HepG2 (cell line): Measurements from ENCODE around the gene SPATA21. TPM values are rescaled to one million over a fixed set of nuclear protein-coding genes. Genes with fewer than 3 reads are reported as not detected.

Source experiments
- AKAP8 ChIP-seq: sonication (generic); formaldehyde crosslinking; IDR thresholded peaks from 2 replicates; pipeline ENCODE4 v1.5.1; 2020; ENCODE audit warnings: mild to moderate bottlenecking, missing genetic modification reagents
- ARHGAP35 ChIP-seq: sonication (generic); formaldehyde crosslinking; IDR thresholded peaks from 2 replicates; pipeline ENCODE4 v1.9.0; 2022; ENCODE audit warnings: mild to moderate bottlenecking, inconsistent platforms, moderate library complexity, missing genetic modification reagents, borderline replicate concordance
- ARID2 ChIP-seq: sonication (generic); formaldehyde crosslinking; IDR thresholded peaks from 2 replicates; pipeline ENCODE4 v1.8.1; 2022; ENCODE audit warnings: mild to moderate bottlenecking, missing genetic modification reagents, borderline replicate concordance
- ATF7-NPFF ChIP-seq: sonication (generic); formaldehyde crosslinking; IDR thresholded peaks from 2 replicates; pipeline ENCODE4 v1.8.1; 2023; ENCODE audit warnings: mild to moderate bottlenecking, low read depth, missing genetic modification reagents, moderate library complexity
- MBNL3 ChIP-seq: fragments of 250-450 bp; sonication (Bioruptor Pico); conservative IDR thresholded peaks from 2 replicates; pipeline ENCODE4 v1.8.0; 2022; ENCODE audit warnings: mild to moderate bottlenecking, inconsistent platforms
- MED1 ChIP-seq: sonication (generic); formaldehyde crosslinking; IDR thresholded peaks from 2 replicates; pipeline ENCODE4 v1.4.0; 2020; ENCODE audit warnings: missing genetic modification reagents
- NCOA2 ChIP-seq: sonication (generic); formaldehyde crosslinking; IDR thresholded peaks from 2 replicates; pipeline ENCODE4 v1.8.0; 2022; ENCODE audit warnings: inconsistent platforms
- NR0B2 ChIP-seq: sonication (generic); formaldehyde crosslinking; IDR thresholded peaks from 2 replicates; pipeline ENCODE4 v1.4.0; 2020; ENCODE audit warnings: mild to moderate bottlenecking, missing genetic modification reagents
- PCBP2 ChIP-seq: fragments of 200-400 bp; formaldehyde crosslinking; optimal IDR thresholded peaks from 2 replicates; pipeline ENCODE3; 2018; ENCODE audit warnings: low read length, low read depth; ENCODE audit not compliant: poor library complexity, severe bottlenecking
- SOX13 ChIP-seq, 3 experiments: fragments of 450-650 bp in 1 of 3; sonication (generic) in 1 of 3; formaldehyde crosslinking in 1 of 3; IDR thresholded peaks in 2 of 3; conservative IDR thresholded peaks in 1 of 3; 2 replicates each; pipeline versions ENCODE4 v1.5.0 to v1.6.1; 2016 to 2020; ENCODE audit warnings: antibody characterized with exemption in 1 of 3, mild to moderate bottlenecking in 1 of 3, missing compliant biosample characterization in 1 of 3, missing genetic modification reagents in 1 of 3, moderate library complexity in 1 of 3
- ZNF331 ChIP-seq: sonication (generic); formaldehyde crosslinking; IDR thresholded peaks from 2 replicates; pipeline ENCODE4 v1.4.0; 2020; ENCODE audit warnings: missing genetic modification reagents
- ZNF644 ChIP-seq: IDR thresholded peaks from 2 replicates; pipeline ENCODE4 v1.6.1; 2016; ENCODE audit warnings: low read depth
- ZNF687 ChIP-seq: sonication (generic); formaldehyde crosslinking; IDR thresholded peaks from 2 replicates; pipeline ENCODE4 v1.5.1; 2020; ENCODE audit warnings: mild to moderate bottlenecking, missing genetic modification reagents, moderate library complexity
- ZNF775 ChIP-seq: sonication (generic); formaldehyde crosslinking; IDR thresholded peaks from 2 replicates; pipeline ENCODE4 v1.4.0; 2020; ENCODE audit warnings: missing genetic modification reagents, mild to moderate bottlenecking, moderate library complexity, borderline replicate concordance
- ZNF883 ChIP-seq: sonication (generic); formaldehyde crosslinking; IDR thresholded peaks from 2 replicates; pipeline ENCODE4 v1.5.1; 2020; ENCODE audit warnings: mild to moderate bottlenecking, missing genetic modification reagents; ENCODE audit errors: not compliant biosample characterization
- polyA plus RNA-seq, 8 experiments: library from polyadenylated mRNA; depleted of rRNA in 3 of 8; stranded (reverse) in 7 of 8; unstranded in 1 of 8; fragments of >200 nt; fragmentation: Illumina TruSeq in 4 of 8; extraction: Trizol in 4 of 8; gene quantifications; 2 replicates each; pipeline versions ENCODE4 v1.2.1 to v1.2.3, GENCODE V29; 2011 to 2016; ENCODE audit warnings: low read depth in 4 of 8, missing spikeins in 1 of 8, mixed read lengths in 1 of 8; ENCODE audit not compliant: insufficient read depth in 1 of 8
- total RNA-seq, 5 experiments: library from RNA; depleted of rRNA; stranded (reverse); fragments of >200 nt; fragmentation: Illumina TruSeq; extraction: Trizol; gene quantifications; 2 replicates each; pipeline ENCODE4 v1.2.3, GENCODE V29; 2016; ENCODE audit warnings: low read depth in 1 of 5
- TF ChIP-seq, protein P1 (sequence below): sonication (generic); formaldehyde crosslinking; IDR thresholded peaks from 2 replicates; pipeline ENCODE4 v1.8.0; 2022; ENCODE audit warnings: mild to moderate bottlenecking, missing genetic modification reagents
- TF ChIP-seq, protein P2 (sequence below): sonication (generic); formaldehyde crosslinking; IDR thresholded peaks from 2 replicates; pipeline ENCODE4 v1.8.0; 2022; ENCODE audit warnings: missing genetic modification reagents, mild to moderate bottlenecking, moderate library complexity, borderline replicate concordance

The SPATA21 gene
- total and polyA plus RNA-seq, 2 of the 13 experiments (the other 11 are each of a cell fraction or from before 2014, with no cell fraction given) = 0.80 to 1.4 TPM

DNA sequence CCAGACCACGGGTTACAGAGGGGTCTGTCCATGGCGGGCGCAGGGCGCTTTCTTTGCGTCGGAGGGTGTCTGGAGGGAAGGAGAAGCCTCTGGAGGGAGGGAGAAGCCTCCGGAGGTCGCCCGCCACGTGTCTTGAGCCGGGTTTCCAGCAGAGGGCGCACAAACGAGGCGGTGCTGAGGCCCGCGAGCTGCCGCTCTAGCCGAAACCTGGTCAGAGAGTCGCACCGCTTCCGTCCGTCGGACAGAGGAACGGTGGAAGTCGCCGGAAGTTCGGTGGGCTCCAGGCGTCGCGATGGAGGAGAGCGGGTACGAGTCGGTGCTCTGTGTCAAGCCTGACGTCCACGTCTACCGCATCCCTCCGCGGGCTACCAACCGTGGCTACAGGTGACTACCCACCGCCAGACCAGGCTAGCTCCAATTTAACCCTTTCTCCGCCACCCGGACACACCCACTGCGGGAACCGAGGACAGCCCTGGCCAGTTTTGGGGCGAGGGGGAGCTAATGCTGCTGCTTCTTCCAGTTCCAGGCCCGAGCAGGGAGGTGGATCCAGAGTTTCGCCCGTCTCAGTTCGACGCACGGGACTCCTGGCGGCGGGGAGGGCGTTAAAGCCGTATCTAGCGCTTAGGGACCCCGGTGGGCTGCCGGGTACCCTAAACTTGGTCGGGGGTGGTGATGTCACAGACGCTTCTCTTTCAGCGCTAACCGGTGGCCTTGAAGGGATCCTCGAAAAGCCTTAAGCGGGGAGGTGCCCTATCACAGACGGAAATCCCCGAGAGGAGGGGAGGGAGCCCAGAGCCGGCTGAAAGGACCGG is 3.5 kb upstream of the SPATA21 start, which contains the start of gene NECAP2 (continued):
- TF ChIP-seq SOX13 (IDR thresholded peaks at IDR 0.05) = peak; percentile 34; the same call in 1 of the 2 replicates
- peak in 1 of 2 experiments; percentile 69; a peak in 2 of 4 replicates for TF ChIP-seq SOX13 (CRISPR knock-in tag; conservative IDR thresholded peaks at IDR 0.05 in 1 of 2, IDR thresholded peaks at IDR 0.05 in 1 of 2)
- TF ChIP-seq MBNL3 (CRISPR knock-in tag) = no peak
- TF ChIP-seq AKAP8 (CRISPR knock-in tag) = no peak
- no peak for TF ChIP-seq ARID2 (CRISPR knock-in tag)
- no peak; the same call in 1 of the 2 replicates for TF ChIP-seq ATF7-NPFF
- TF ChIP-seq NCOA2 (CRISPR knock-in tag) = peak; percentile 76
- TF ChIP-seq ZNF644 (CRISPR knock-in tag) = peak; percentile 36; the same call in 1 of the 2 replicates
- peak; percentile 43 for TF ChIP-seq ZNF883 (CRISPR knock-in tag)
- TF ChIP-seq PCBP2 = no peak
- TF ChIP-seq, protein P1, sequence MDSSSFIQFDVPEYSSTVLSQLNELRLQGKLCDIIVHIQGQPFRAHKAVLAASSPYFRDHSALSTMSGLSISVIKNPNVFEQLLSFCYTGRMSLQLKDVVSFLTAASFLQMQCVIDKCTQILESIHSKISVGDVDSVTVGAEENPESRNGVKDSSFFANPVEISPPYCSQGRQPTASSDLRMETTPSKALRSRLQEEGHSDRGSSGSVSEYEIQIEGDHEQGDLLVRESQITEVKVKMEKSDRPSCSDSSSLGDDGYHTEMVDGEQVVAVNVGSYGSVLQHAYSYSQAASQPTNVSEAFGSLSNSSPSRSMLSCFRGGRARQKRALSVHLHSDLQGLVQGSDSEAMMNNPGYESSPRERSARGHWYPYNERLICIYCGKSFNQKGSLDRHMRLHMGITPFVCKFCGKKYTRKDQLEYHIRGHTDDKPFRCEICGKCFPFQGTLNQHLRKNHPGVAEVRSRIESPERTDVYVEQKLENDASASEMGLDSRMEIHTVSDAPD = no peak
- TF ChIP-seq ZNF687 (CRISPR knock-in tag) = peak; percentile 95
- TF ChIP-seq, protein P2, sequence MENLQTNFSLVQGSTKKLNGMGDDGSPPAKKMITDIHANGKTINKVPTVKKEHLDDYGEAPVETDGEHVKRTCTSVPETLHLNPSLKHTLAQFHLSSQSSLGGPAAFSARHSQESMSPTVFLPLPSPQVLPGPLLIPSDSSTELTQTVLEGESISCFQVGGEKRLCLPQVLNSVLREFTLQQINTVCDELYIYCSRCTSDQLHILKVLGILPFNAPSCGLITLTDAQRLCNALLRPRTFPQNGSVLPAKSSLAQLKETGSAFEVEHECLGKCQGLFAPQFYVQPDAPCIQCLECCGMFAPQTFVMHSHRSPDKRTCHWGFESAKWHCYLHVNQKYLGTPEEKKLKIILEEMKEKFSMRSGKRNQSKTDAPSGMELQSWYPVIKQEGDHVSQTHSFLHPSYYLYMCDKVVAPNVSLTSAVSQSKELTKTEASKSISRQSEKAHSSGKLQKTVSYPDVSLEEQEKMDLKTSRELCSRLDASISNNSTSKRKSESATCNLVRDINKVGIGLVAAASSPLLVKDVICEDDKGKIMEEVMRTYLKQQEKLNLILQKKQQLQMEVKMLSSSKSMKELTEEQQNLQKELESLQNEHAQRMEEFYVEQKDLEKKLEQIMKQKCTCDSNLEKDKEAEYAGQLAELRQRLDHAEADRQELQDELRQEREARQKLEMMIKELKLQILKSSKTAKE (CRISPR knock-in tag) = no peak
- TF ChIP-seq NR0B2 (CRISPR knock-in tag) = 0 out of 2 replicates have a peak, but pooled peaks have one; percentile 39
- TF ChIP-seq ZNF331 (CRISPR knock-in tag) = peak; percentile 84
- TF ChIP-seq MED1 (CRISPR knock-in tag) = peak; percentile 84
- TF ChIP-seq ZNF775 = peak; percentile 96
- 0 out of 2 replicates have a peak, but pooled peaks have one; percentile 6 for TF ChIP-seq ARHGAP35
